MM.1S (cell line): ENCODE data around the gene APC2.

Experiments
- DNase-seq: peaks from one replicate; pipeline ENCODE4 v3.0.0-alpha.2; 2015
- H2AFZ ChIP-seq: fragments of 300-600 bp; sonication (generic); 2 replicates; pipeline ENCODE4 v1.6.0; 2016; ENCODE audit warnings: antibody characterized with exemption, low read length
- H3F3A ChIP-seq: fragments of 300-600 bp; sonication (generic); 2 replicates; pipeline ENCODE4 v1.6.1; 2016; ENCODE audit warnings: mild to moderate bottlenecking, antibody characterized with exemption, low read length, moderate library complexity, mixed read lengths; ENCODE audit not compliant: insufficient read depth
- H3K27ac ChIP-seq: fragments of 300-600 bp; sonication (generic); 2 replicates; pipeline ENCODE4 v1.5.1; 2016; ENCODE audit warnings: mild to moderate bottlenecking, low read length
- H3K27me3 ChIP-seq: fragments of 300-600 bp; sonication (generic); replicated peaks from 2 replicates; pipeline ENCODE4 v1.6.0; 2016; ENCODE audit warnings: low read length; ENCODE audit not compliant: insufficient read depth
- H3K36me3 ChIP-seq: fragments of 300-600 bp; sonication (generic); replicated peaks from 2 replicates; pipeline ENCODE4 v1.6.1; 2016; ENCODE audit warnings: mild to moderate bottlenecking, low read length, mixed read lengths; ENCODE audit not compliant: insufficient read depth
- H3K4me1 ChIP-seq: fragments of 300-600 bp; sonication (generic); 2 replicates; pipeline ENCODE4 v1.6.1; 2016; ENCODE audit warnings: low read length, mixed read lengths
- H3K4me2 ChIP-seq: fragments of 300-600 bp; sonication (generic); 2 replicates; pipeline ENCODE4 v1.6.0; 2016; ENCODE audit warnings: low read depth, low read length
- H3K4me3 ChIP-seq: fragments of 300-600 bp; sonication (generic); 2 replicates; pipeline ENCODE4 v1.5.1; 2016; ENCODE audit warnings: low read length, mixed read lengths
- H3K79me2 ChIP-seq: fragments of 300-600 bp; sonication (generic); 2 replicates; pipeline ENCODE4 v1.6.1; 2016; ENCODE audit warnings: mixed run types, low read length, mixed read lengths
- H3K9ac ChIP-seq: fragments of 300-600 bp; sonication (generic); 2 replicates; pipeline ENCODE4 v1.6.1; 2016; ENCODE audit warnings: low read length, mixed read lengths
- H3K9me2 ChIP-seq: fragments of 300-600 bp; sonication (generic); replicated peaks from 2 replicates; pipeline ENCODE4 v1.6.1; 2016; ENCODE audit warnings: mild to moderate bottlenecking, low read length, mixed read lengths; ENCODE audit not compliant: insufficient read depth
- H3K9me3 ChIP-seq: fragments of 300-600 bp; sonication (generic); replicated peaks from 2 replicates; pipeline ENCODE4 v1.6.1; 2016; ENCODE audit warnings: mild to moderate bottlenecking, low read length, mixed read lengths; ENCODE audit not compliant: insufficient read depth
- H4K20me1 ChIP-seq: fragments of 300-600 bp; sonication (generic); 2 replicates; pipeline ENCODE4 v1.6.1; 2016; ENCODE audit warnings: mild to moderate bottlenecking, low read length, moderate library complexity, mixed read lengths; ENCODE audit not compliant: insufficient read depth
- CTCF ChIP-seq: fragments of 300-600 bp; sonication (generic); IDR thresholded peaks from 2 replicates; pipeline ENCODE4 v1.5.1; 2016; ENCODE audit warnings: antibody characterized with exemption, low read length, mixed read lengths
- EZH2 ChIP-seq: fragments of 300-600 bp; sonication (generic); optimal IDR thresholded peaks from 2 replicates; pipeline ENCODE3; 2017; ENCODE audit warnings: low read depth, mild to moderate bottlenecking, antibody characterized with exemption, low read length, mixed read lengths
- EZH2phosphoT487 ChIP-seq: fragments of 300-600 bp; sonication (generic); IDR thresholded peaks from 2 replicates; pipeline ENCODE4 v1.6.1; 2018; ENCODE audit warnings: antibody characterized with exemption, low read length

Gene APC2

GRCh38 chr19:1457031-1457739 lies 7.3 kb downstream of the APC2 start:
- peaks cover 12% of the 10 kb centered on the region for H3F3A ChIP-seq
- no peaks in the 10 kb centered on the region for H3K9me3 ChIP-seq
- no peak overlapping the region for H3K4me2 ChIP-seq
- H3K79me2 ChIP-seq = no peaks in the 10 kb centered on the region
- H3K9ac ChIP-seq = no peak overlapping the region
- H2AFZ ChIP-seq = no peak overlapping the region
- no peak for TF ChIP-seq CTCF
- TF ChIP-seq EZH2phosphoT487 = no peak
- no peak for TF ChIP-seq EZH2
- H3K4me3 ChIP-seq = no peak overlapping the region
- no peaks in the 10 kb centered on the region for H3K9me2 ChIP-seq
- H3K27ac ChIP-seq = no peak overlapping the region
- no peak for DNase-seq
- peaks cover 13% of the 10 kb centered on the region; the same call in 1 of the 2 replicates for H3K4me1 ChIP-seq
- peaks cover 39% of the 10 kb centered on the region for H3K27me3 ChIP-seq
- H4K20me1 ChIP-seq = no peaks in the 10 kb centered on the region
- no peaks in the 10 kb centered on the region for H3K36me3 ChIP-seq

GRCh38 chr19:1457892-1458291 lies 8.0 kb downstream of the APC2 start:
- Histone ChIP-seq H3K9ac (no peak overlapping the region), H3K4me1 (peaks cover 13% of the 10 kb centered on the region; the same call in 1 of the 2 replicates), H3K27me3 (peaks cover 32% of the 10 kb centered on the region), H3K36me3 (no peaks in the 10 kb centered on the region), H3F3A (peaks cover 12% of the 10 kb centered on the region), H3K9me3 (no peaks in the 10 kb centered on the region), H3K27ac (no peak overlapping the region), H4K20me1 (no peaks in the 10 kb centered on the region), H3K79me2 (no peaks in the 10 kb centered on the region), H2AFZ (no peak overlapping the region), H3K9me2 (no peaks in the 10 kb centered on the region), H3K4me3 (no peak overlapping the region), H3K4me2 (no peak overlapping the region)
- TF ChIP-seq EZH2phosphoT487 (no peak), CTCF (no peak)
- no peak for DNase-seq

GRCh38 chr19:1459479-1459878 lies 9.6 kb downstream of the APC2 start:
- no peak overlapping the region for H3K9ac ChIP-seq
- no peaks in the 10 kb centered on the region for H4K20me1 ChIP-seq
- H3K27me3 ChIP-seq = peaks cover 16% of the 10 kb centered on the region; the same call in 1 of the 2 replicates
- no peaks in the 10 kb centered on the region for H3K36me3 ChIP-seq
- no peaks in the 10 kb centered on the region for H3K79me2 ChIP-seq
- H3K9me3 ChIP-seq = no peaks in the 10 kb centered on the region
- H2AFZ ChIP-seq = no peak overlapping the region
- H3K4me1 ChIP-seq = peaks cover 13% of the 10 kb centered on the region; the same call in 1 of the 2 replicates
- no peak overlapping the region for H3K27ac ChIP-seq
- no peak overlapping the region for H3K4me2 ChIP-seq
- no peak for DNase-seq
- H3K9me2 ChIP-seq = no peaks in the 10 kb centered on the region
- no peak overlapping the region for H3K4me3 ChIP-seq
- peaks cover 12% of the 10 kb centered on the region for H3F3A ChIP-seq
- TF ChIP-seq CTCF (no peak), EZH2phosphoT487 (no peak), EZH2 (no peak)
